ENCODE data around the gene DEFB131A.
"Not testable (repeated sequence)": the region's sequence is repeated elsewhere in the genome, so short reads cannot be mapped to it uniquely, and the experiment has no call there.

DEFB131A gene

GRCh38 chr4:9444114-9444513, at the start of gene DEFB131A:
Gene DEFB131A, plus strand, starts transcription at chr4:9444414. Its CDS starts 120 bp downstream, at chr4:9444534.
- DNase-seq: not testable (repeated sequence)

- DNase-seq: not testable (repeated sequence)
Observed at GRCh38 chr4:9405774-9406173, 38.4 kb upstream of the DEFB131A start.

GRCh38 chr4:9406491-9406890, 37.7 kb upstream of the DEFB131A start:
- not testable (repeated sequence) for DNase-seq

- DNase-seq: no peak
Observed at GRCh38 chr4:9409793-9410192, 34.4 kb upstream of the DEFB131A start.

GRCh38 chr4:9421884-9422455, 22.2 kb upstream of the DEFB131A start:
- DNase-seq: not testable (repeated sequence)

- not testable (repeated sequence) for DNase-seq
Observed at GRCh38 chr4:9425916-9426315, 18.3 kb upstream of the DEFB131A start.

GRCh38 chr4:9430061-9430460, 14.2 kb upstream of the DEFB131A start:
- not testable (repeated sequence) for DNase-seq

- DNase-seq: not testable (repeated sequence)
Observed at GRCh38 chr4:9433320-9433719, 10.9 kb upstream of the DEFB131A start.

GRCh38 chr4:9436728-9437127, 7.5 kb upstream of the DEFB131A start:
- DNase-seq: not testable (repeated sequence)

- DNase-seq: not testable (repeated sequence)
Observed at GRCh38 chr4:9442355-9442754, 1.9 kb upstream of the DEFB131A start.

- DNase-seq: not testable (repeated sequence)
Observed at GRCh38 chr4:9444681-9445080, 467 bp downstream of the DEFB131A start.

GRCh38 chr4:9452251-9452650, 8.0 kb downstream of the DEFB131A start:
- DNase-seq: not testable (repeated sequence)

GRCh38 chr4:9454284-9454683, 10.1 kb downstream of the DEFB131A start:
- not testable (repeated sequence) for DNase-seq

- not testable (repeated sequence) for DNase-seq
Observed at GRCh38 chr4:9455046-9455445, 10.8 kb downstream of the DEFB131A start.

- DNase-seq: not testable (repeated sequence)
Observed at GRCh38 chr4:9479466-9479865, 35.3 kb downstream of the DEFB131A start.

- DNase-seq: not testable (repeated sequence)
Observed at GRCh38 chr4:9480066-9480465, 35.9 kb downstream of the DEFB131A start.

- not testable (repeated sequence) for DNase-seq
Observed at GRCh38 chr4:9482871-9483270, 38.7 kb downstream of the DEFB131A start.

- not testable (repeated sequence) for DNase-seq
Observed at GRCh38 chr4:9483682-9484081, 39.5 kb downstream of the DEFB131A start.

- DNase-seq: not testable (repeated sequence)
Observed at GRCh38 chr4:9486880-9487279, 42.7 kb downstream of the DEFB131A start.

- DNase-seq: not testable (repeated sequence)
Observed at GRCh38 chr4:9488796-9489195, 44.6 kb downstream of the DEFB131A start.

GRCh38 chr4:9490496-9490895, 46.3 kb downstream of the DEFB131A start:
- DNase-seq: not testable (repeated sequence)

GRCh38 chr4:9490986-9491385, 46.8 kb downstream of the DEFB131A start:
- not testable (repeated sequence) for DNase-seq

- not testable (repeated sequence) for DNase-seq
Observed at GRCh38 chr4:9493589-9493988, 49.4 kb downstream of the DEFB131A start.

- not testable (repeated sequence) for DNase-seq
Observed at GRCh38 chr4:9494256-9495035, 50.2 kb downstream of the DEFB131A start.
